RWPE1 (cell line): ENCODE measurements around the gene SVEP1.

Source experiments
- CTCF ChIA-PET: fragments of 350-600 bp; sonication (Branson Sonifier 250); formaldehyde crosslinking; extraction: SDS; loops from one replicate; lab custom pipeline; 2021; lab: Yijun Ruan, JAX
- POLR2A ChIA-PET: fragments of 400-600 bp; formaldehyde crosslinking; extraction: SDS; loops from one replicate; lab custom pipeline; 2020; ENCODE audit warnings: antibody characterized with exemption; ENCODE audit not compliant: low non-redundant PET; lab: Yijun Ruan, JAX
- DNase-seq: peaks from one replicate; pipeline ENCODE4 v3.0.0; 2012; ENCODE audit warnings: low spot score
- H3K27ac ChIP-seq: fragments of 450-650 bp; 2 replicates; pipeline ENCODE4 v1.5.1; 2017
- TF ChIP-seq, protein P1 (sequence below): fragments of 450-650 bp; conservative IDR thresholded peaks from 2 replicates; pipeline ENCODE4 v1.5.1; 2017; ENCODE audit warnings: low read depth, mild to moderate bottlenecking

SVEP1 gene

GRCh38 chr9:110520120-110520701 lies 59.3 kb downstream of the SVEP1 start:
- POLR2A ChIA-PET: no interaction called here
- no peak for DNase-seq
- TF ChIP-seq, protein P1, sequence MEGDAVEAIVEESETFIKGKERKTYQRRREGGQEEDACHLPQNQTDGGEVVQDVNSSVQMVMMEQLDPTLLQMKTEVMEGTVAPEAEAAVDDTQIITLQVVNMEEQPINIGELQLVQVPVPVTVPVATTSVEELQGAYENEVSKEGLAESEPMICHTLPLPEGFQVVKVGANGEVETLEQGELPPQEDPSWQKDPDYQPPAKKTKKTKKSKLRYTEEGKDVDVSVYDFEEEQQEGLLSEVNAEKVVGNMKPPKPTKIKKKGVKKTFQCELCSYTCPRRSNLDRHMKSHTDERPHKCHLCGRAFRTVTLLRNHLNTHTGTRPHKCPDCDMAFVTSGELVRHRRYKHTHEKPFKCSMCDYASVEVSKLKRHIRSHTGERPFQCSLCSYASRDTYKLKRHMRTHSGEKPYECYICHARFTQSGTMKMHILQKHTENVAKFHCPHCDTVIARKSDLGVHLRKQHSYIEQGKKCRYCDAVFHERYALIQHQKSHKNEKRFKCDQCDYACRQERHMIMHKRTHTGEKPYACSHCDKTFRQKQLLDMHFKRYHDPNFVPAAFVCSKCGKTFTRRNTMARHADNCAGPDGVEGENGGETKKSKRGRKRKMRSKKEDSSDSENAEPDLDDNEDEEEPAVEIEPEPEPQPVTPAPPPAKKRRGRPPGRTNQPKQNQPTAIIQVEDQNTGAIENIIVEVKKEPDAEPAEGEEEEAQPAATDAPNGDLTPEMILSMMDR: no peak
- CTCF ChIA-PET: interaction anchor here (0.6 kb wide), 1 partner anchor 9 kb away, joined by 3 read pairs; no protein-coding TSS in a partner anchor
- no peak overlapping the region for H3K27ac ChIP-seq

GRCh38 chr9:110517483-110517882 lies 62.1 kb downstream of the SVEP1 start:
- ChIA-PET CTCF (no interaction called here), POLR2A (no interaction called here)
- TF ChIP-seq, protein P1: no peak
- DNase-seq: no peak
- no peak overlapping the region for H3K27ac ChIP-seq

DNA sequence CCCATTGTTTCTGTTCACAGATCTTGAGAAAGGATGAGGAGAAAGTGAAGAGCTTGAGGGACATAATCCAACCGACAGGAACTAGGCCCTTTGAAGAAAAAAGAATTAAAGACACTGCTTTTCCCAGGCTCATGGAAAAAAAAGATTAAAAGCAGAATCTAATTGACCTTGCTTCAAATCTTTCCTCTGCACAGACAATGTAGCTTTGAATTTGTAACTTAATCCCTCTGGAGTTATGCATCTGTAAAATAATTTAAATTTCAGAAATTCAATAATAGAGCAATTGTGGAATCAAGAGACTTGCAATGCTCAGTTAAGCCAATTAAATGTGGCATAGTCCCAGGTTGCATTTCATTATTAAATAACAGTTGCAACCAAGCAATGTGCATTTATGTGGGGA lies 64.6 kb downstream of the SVEP1 start:
- ChIA-PET CTCF (interaction anchor here (0.6 kb wide), 1 partner anchor 306 kb away, joined by 3 read pairs; no protein-coding TSS in a partner anchor), POLR2A (no interaction called here)
- TF ChIP-seq, protein P1: no peak
- H3K27ac ChIP-seq: no peak overlapping the region
- DNase-seq: no peak

- POLR2A ChIA-PET: interaction anchor here (0.8 kb wide), 1 partner anchor 101 kb away, joined by 7 read pairs; no protein-coding TSS in a partner anchor
- TF ChIP-seq, protein P1: no peak
- CTCF ChIA-PET: no interaction called here
- DNase-seq: no peak
- no peak overlapping the region for H3K27ac ChIP-seq
Measured at GRCh38 chr9:110512817-110513216, 66.7 kb downstream of the SVEP1 start.

DNA sequence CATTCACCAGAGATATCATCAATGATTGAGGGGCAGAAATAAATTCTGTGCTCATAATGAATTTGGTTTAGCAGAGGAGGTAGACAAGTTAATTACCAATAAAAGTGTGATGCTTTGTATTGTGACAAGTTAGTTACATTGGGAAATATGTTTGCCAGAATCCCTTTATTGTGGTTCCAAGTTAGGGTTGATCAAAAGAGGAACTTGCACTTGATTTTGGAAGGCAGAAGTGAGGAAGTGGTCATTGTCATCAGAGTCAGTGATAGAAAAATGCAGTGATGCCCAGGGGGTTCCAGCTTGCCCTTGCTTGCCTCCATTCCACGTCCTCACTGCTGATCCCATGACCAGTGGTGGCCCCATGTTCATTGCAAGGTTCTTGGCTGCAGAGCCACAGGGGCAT lies 69.7 kb downstream of the SVEP1 start:
- POLR2A ChIA-PET: no interaction called here
- CTCF ChIA-PET: no interaction called here
- no peak for DNase-seq

DNA sequence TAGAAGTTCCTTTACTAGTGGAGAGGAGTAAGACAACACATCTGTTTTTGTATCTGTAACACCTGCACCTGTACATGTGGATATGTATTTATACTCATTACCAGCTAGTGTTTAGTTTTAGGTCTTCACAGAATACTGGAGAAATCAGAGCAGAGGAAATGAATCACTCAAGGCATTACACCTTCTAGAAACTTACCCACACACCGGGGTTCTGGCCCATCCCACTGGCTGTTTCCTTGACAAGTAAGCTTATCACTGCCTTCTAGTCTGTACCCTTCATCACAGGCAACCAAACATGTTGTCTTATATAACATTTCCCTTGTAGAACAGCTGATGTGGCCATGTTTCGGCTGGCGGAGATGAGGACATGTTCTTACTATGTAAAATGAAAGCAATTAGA lies 76.7 kb downstream of the SVEP1 start:
- TF ChIP-seq, protein P1: no peak
- POLR2A ChIA-PET: no interaction called here
- CTCF ChIA-PET: no interaction called here
- H3K27ac ChIP-seq: no peak overlapping the region
- DNase-seq: peak; percentile 19

More for the DNA sequence above, 69.7 kb downstream of the SVEP1 start:
- TF ChIP-seq, protein P1: no peak
- H3K27ac ChIP-seq: no peak overlapping the region
